WI38 (cell line): Measurements from ENCODE around the gene SLC1A2.

Experiments used
- H3K4me3 ChIP-seq: 2 replicates; pipeline ENCODE4 v1.5.1; 2011; ENCODE audit warnings: low read depth, mild to moderate bottlenecking, control low read depth, low read length
- CTCF ChIP-seq: IDR thresholded peaks from 2 replicates; pipeline ENCODE4 v1.5.1; 2012; ENCODE audit warnings: low read depth, mild to moderate bottlenecking, control low read depth, low read length

Gene SLC1A2

GRCh38 chr11:35348898-35349687, 70.3 kb downstream of the SLC1A2 start:
- no peak overlapping the region for H3K4me3 ChIP-seq
- no peak for TF ChIP-seq CTCF

GRCh38 chr11:35347921-35348331, 71.4 kb downstream of the SLC1A2 start:
- no peak overlapping the region for H3K4me3 ChIP-seq
- TF ChIP-seq CTCF: no peak

GRCh38 chr11:35347173-35347878, 72.0 kb downstream of the SLC1A2 start:
- no peak for TF ChIP-seq CTCF
- no peak overlapping the region for H3K4me3 ChIP-seq

- H3K4me3 ChIP-seq: no peak overlapping the region
- TF ChIP-seq CTCF: no peak
Measured at GRCh38 chr11:35346472-35347156, 72.7 kb downstream of the SLC1A2 start.

GRCh38 chr11:35344681-35345574, 74.4 kb downstream of the SLC1A2 start:
- H3K4me3 ChIP-seq: no peak overlapping the region
- TF ChIP-seq CTCF: no peak

GRCh38 chr11:35343033-35343598, 76.2 kb downstream of the SLC1A2 start:
- no peak overlapping the region for H3K4me3 ChIP-seq
- no peak for TF ChIP-seq CTCF
